ENCODE data around the gene SERPINB7.

SERPINB7 gene, protein sequence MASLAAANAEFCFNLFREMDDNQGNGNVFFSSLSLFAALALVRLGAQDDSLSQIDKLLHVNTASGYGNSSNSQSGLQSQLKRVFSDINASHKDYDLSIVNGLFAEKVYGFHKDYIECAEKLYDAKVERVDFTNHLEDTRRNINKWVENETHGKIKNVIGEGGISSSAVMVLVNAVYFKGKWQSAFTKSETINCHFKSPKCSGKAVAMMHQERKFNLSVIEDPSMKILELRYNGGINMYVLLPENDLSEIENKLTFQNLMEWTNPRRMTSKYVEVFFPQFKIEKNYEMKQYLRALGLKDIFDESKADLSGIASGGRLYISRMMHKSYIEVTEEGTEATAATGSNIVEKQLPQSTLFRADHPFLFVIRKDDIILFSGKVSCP

DNA sequence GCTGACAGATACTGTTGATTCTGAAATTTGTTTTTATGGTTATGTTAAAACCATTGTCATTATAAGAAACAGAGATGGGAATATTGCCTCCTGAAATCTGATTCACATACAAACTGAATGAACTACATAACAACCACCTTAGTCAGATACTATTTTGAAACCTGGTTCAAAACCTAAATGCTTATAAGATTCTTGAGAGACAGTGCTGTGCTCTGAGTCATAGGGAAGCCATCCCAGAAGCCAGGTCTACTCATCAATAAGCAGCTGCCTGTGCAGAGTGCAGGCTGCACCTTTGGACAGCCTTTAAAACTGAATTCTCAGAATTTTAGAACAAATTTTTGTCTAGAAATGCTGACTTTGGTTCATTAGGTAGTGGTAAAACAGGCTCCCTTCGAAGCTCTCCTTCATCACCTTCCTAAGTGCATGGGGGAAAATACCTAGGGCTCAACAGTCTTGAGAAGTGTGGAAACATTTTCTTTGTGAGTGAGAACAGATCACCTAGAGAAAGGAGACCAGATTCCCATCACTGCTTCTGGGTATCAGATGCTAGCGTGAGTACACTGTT is at the start of gene SERPINB7:
SERPINB7 (plus strand) TSS at position 253 of the 565 bp plus-strand sequence. CDS start 6,955 bp downstream, outside the sequence.
- H3K27ac ChIP-seq, result no peak within 1 kb of the TSS
- TF ChIP-seq, protein P1, sequence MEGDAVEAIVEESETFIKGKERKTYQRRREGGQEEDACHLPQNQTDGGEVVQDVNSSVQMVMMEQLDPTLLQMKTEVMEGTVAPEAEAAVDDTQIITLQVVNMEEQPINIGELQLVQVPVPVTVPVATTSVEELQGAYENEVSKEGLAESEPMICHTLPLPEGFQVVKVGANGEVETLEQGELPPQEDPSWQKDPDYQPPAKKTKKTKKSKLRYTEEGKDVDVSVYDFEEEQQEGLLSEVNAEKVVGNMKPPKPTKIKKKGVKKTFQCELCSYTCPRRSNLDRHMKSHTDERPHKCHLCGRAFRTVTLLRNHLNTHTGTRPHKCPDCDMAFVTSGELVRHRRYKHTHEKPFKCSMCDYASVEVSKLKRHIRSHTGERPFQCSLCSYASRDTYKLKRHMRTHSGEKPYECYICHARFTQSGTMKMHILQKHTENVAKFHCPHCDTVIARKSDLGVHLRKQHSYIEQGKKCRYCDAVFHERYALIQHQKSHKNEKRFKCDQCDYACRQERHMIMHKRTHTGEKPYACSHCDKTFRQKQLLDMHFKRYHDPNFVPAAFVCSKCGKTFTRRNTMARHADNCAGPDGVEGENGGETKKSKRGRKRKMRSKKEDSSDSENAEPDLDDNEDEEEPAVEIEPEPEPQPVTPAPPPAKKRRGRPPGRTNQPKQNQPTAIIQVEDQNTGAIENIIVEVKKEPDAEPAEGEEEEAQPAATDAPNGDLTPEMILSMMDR (conservative IDR thresholded peaks at IDR 0.05), result no peak
- TF ChIP-seq ZFX (IDR thresholded peaks at IDR 0.05), result no peak

- TF ChIP-seq, protein P1 (conservative IDR thresholded peaks at IDR 0.05), result no peak
- TF ChIP-seq ZFX (IDR thresholded peaks at IDR 0.05), result no peak
- no peak overlapping the region for H3K27ac ChIP-seq
Measured at GRCh38 chr18:63725682-63726480, 49.3 kb upstream of the SERPINB7 start.

GRCh38 chr18:63730773-63731172 is 44.4 kb upstream of the SERPINB7 start:
- H3K27ac ChIP-seq, result no peak overlapping the region
- TF ChIP-seq ZFX (IDR thresholded peaks at IDR 0.05), result no peak
- TF ChIP-seq, protein P1 (conservative IDR thresholded peaks at IDR 0.05), result no peak

- TF ChIP-seq, protein P1 (conservative IDR thresholded peaks at IDR 0.05), result no peak
- TF ChIP-seq ZFX (IDR thresholded peaks at IDR 0.05), result no peak
- no peak overlapping the region for H3K27ac ChIP-seq
Measured at GRCh38 chr18:63731215-63731614, 44.0 kb upstream of the SERPINB7 start.

GRCh38 chr18:63736876-63737275 is 38.3 kb upstream of the SERPINB7 start:
- TF ChIP-seq, protein P1 (conservative IDR thresholded peaks at IDR 0.05), result no peak
- TF ChIP-seq ZFX (IDR thresholded peaks at IDR 0.05), result no peak

DNA sequence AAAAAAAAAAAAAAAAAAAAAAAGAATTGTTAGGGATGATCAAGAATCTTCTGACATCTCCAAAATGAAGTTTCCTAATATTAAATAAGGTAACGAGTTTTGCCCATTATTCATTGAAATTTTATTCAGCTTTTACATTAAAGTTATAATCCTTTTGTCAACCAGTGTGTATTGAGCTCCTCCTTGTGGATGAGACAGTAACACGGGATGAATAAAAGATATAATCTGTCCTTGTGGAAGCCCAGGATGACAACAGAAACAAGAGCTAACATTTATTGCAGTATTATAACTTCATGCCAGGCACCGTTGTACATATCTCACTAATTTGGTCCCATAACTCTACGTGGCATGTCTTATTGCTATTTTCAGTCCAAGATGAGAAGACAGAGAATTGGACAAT is 33.4 kb upstream of the SERPINB7 start:
- H3K27ac ChIP-seq, result no peak overlapping the region
- TF ChIP-seq, protein P1 (conservative IDR thresholded peaks at IDR 0.05), result peak; percentile 44
- no peak for TF ChIP-seq ZFX (IDR thresholded peaks at IDR 0.05)

More at GRCh38 chr18:63736876-63737275, 38.3 kb upstream of the SERPINB7 start:
- no peak overlapping the region for H3K27ac ChIP-seq
